AG09309 (cell line): Measurements from ENCODE around the gene KRT32.

Source experiments
- DNase-seq: peaks from one replicate; pipeline ENCODE4 v3.0.0-alpha.2; 2010; ENCODE audit warnings: low read depth
- H3K4me3 ChIP-seq: 2 replicates; pipeline ENCODE4 v1.5.1; 2011; ENCODE audit warnings: mild to moderate bottlenecking, low read depth, low read length, moderate library complexity; ENCODE audit not compliant: control insufficient read depth
- TF ChIP-seq, protein P1 (sequence below): IDR thresholded peaks from 2 replicates; pipeline ENCODE4 v1.5.1; 2011; ENCODE audit warnings: mild to moderate bottlenecking, low read depth, low read length, inconsistent platforms; ENCODE audit not compliant: insufficient read depth, control insufficient read depth; ENCODE audit errors: missing control alignments

Gene KRT32

DNA sequence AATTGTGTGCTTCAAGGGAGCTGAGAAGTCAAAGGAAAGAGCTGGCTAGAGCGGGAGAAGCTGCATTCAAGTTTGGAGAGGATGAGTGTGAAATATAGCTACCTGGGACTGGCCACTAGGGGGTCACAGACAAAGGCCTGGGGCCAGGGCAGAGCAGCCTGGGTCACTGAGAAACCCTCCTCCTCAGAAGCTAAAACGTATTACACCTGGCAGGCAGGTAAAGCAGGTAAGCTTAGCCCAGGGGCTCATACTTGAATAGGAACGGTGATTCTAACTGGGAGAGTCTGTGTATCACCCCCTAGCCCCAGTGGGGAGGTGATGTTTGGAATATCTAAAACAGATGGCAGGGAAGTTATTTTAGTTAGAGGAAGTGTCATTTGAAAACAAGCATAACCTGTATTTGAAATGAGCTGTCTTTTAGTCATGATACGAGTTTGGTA is 49.6 kb downstream of the KRT32 start:
- DNase-seq = no peak
- no peak overlapping the region for H3K4me3 ChIP-seq
- TF ChIP-seq, protein P1, sequence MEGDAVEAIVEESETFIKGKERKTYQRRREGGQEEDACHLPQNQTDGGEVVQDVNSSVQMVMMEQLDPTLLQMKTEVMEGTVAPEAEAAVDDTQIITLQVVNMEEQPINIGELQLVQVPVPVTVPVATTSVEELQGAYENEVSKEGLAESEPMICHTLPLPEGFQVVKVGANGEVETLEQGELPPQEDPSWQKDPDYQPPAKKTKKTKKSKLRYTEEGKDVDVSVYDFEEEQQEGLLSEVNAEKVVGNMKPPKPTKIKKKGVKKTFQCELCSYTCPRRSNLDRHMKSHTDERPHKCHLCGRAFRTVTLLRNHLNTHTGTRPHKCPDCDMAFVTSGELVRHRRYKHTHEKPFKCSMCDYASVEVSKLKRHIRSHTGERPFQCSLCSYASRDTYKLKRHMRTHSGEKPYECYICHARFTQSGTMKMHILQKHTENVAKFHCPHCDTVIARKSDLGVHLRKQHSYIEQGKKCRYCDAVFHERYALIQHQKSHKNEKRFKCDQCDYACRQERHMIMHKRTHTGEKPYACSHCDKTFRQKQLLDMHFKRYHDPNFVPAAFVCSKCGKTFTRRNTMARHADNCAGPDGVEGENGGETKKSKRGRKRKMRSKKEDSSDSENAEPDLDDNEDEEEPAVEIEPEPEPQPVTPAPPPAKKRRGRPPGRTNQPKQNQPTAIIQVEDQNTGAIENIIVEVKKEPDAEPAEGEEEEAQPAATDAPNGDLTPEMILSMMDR = peak; percentile 30

DNA sequence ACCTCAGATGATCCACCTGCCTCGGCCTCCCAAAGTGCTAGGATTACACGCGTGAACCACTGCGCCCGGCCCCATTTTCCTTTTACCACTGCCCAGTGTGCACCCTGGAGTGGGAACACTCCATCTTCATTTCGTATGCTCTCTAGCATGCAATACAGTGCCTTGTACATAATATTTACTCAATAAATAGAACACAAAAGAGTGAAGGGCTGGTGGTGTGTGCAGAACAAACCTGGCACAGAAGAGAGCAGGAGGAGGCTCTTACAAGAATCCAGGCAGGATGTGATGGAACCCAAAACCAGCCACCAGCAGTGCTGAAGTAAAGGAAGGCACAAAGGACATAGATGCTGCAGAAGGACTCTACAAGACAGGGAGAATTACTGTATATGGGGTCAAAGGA is 50.1 kb downstream of the KRT32 start:
- TF ChIP-seq, protein P1 = no peak
- H3K4me3 ChIP-seq = no peak overlapping the region
- no peak for DNase-seq

- no peak overlapping the region for H3K4me3 ChIP-seq
- TF ChIP-seq, protein P1 = no peak
- no peak for DNase-seq
Observed at GRCh38 chr17:41416479-41416878, 50.7 kb downstream of the KRT32 start.

GRCh38 chr17:41415833-41416335 is 51.3 kb downstream of the KRT32 start:
- DNase-seq = no peak
- TF ChIP-seq, protein P1 = no peak
- H3K4me3 ChIP-seq = no peak overlapping the region

DNA sequence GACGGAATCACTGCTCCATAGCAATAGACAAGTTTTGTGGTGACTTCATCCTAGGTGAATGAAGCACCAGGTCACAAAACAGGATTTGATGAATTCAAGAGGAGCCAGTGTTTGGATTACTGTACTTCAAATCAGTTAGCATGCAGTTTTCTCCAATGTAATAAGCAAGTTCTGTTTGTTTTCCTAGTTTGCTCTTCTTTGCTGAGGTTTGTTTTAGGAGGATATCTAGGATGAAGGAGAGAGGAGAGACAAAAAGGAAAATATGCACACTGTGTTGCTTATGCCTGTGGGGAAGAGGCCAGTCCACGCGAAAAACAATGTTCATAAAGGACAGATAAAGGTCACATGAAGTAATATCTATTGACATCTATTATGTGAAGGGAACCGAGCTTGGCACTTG is 51.8 kb downstream of the KRT32 start:
- H3K4me3 ChIP-seq = no peak overlapping the region
- TF ChIP-seq, protein P1 = no peak
- no peak for DNase-seq

DNA sequence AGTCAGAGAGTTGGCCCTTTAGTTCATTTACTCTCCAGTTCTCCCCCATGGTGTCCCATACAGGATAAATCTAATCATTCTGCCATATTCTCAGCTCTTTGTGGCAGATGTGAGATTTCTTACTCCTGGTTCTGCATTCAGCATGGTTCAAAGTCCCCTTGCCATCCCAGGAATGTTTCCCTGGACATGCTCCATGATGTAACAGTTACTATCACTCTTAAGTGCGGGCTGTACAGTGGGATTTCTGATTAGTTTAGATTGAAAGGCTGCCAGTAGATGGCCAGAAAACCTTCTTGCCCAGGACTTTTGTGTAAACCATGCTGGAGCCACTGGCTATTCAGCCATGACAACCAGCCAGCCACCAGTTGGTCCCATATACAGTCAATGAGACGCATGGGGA is 53.2 kb downstream of the KRT32 start:
- no peak overlapping the region for H3K4me3 ChIP-seq
- TF ChIP-seq, protein P1 = no peak
- no peak for DNase-seq
